Fibroblast of villous mesenchyme (primary cell): ENCODE results near the gene MAGOH. TPM values are rescaled to one million over a fixed set of nuclear protein-coding genes. Genes with fewer than 3 reads are reported as not detected.

Source experiments
- DNase-seq: peaks from one replicate; pipeline ENCODE4 v3.0.0-alpha.2; 2010; ENCODE audit warnings: low read depth
- H3K4me3 ChIP-seq: 2 replicates; pipeline ENCODE4 v1.5.1; 2011; ENCODE audit warnings: low read depth, mild to moderate bottlenecking, low read length
- total RNA-seq: library from RNA; depleted of rRNA; stranded (reverse); fragments of >200 nt; gene quantifications from 2 replicates; pipeline ENCODE4 v1.2.3, GENCODE V29; 2012
- TF ChIP-seq, protein P1 (sequence below): IDR thresholded peaks from 2 replicates; pipeline ENCODE4 v1.5.1; 2012; ENCODE audit warnings: low read depth, mild to moderate bottlenecking, low read length; ENCODE audit not compliant: insufficient read depth

The MAGOH gene
- total RNA-seq, 1 donor, result 30.2 TPM

DNA sequence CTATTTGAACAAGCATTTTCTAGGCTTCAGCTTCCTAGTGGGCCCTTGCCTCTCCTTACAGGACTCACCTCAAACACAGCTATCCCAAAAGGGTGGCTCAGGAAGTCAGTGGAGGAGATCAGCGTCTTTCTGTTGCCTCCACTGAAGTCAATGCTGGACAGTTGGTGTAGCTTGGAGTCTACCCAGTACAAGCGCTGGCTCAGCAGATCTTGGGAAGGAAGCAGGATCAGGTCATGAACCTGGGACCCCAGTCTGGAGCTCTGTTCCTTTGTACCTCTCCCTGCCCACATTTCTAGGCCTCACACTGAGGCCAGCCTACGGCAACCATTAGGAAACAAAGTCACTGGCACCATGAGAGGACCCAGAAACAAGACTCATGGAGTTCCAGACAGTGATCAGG is 23.7 kb upstream of the MAGOH start:
- no peak for DNase-seq
- TF ChIP-seq, protein P1, sequence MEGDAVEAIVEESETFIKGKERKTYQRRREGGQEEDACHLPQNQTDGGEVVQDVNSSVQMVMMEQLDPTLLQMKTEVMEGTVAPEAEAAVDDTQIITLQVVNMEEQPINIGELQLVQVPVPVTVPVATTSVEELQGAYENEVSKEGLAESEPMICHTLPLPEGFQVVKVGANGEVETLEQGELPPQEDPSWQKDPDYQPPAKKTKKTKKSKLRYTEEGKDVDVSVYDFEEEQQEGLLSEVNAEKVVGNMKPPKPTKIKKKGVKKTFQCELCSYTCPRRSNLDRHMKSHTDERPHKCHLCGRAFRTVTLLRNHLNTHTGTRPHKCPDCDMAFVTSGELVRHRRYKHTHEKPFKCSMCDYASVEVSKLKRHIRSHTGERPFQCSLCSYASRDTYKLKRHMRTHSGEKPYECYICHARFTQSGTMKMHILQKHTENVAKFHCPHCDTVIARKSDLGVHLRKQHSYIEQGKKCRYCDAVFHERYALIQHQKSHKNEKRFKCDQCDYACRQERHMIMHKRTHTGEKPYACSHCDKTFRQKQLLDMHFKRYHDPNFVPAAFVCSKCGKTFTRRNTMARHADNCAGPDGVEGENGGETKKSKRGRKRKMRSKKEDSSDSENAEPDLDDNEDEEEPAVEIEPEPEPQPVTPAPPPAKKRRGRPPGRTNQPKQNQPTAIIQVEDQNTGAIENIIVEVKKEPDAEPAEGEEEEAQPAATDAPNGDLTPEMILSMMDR, result no peak
- no peak overlapping the region for H3K4me3 ChIP-seq

DNA sequence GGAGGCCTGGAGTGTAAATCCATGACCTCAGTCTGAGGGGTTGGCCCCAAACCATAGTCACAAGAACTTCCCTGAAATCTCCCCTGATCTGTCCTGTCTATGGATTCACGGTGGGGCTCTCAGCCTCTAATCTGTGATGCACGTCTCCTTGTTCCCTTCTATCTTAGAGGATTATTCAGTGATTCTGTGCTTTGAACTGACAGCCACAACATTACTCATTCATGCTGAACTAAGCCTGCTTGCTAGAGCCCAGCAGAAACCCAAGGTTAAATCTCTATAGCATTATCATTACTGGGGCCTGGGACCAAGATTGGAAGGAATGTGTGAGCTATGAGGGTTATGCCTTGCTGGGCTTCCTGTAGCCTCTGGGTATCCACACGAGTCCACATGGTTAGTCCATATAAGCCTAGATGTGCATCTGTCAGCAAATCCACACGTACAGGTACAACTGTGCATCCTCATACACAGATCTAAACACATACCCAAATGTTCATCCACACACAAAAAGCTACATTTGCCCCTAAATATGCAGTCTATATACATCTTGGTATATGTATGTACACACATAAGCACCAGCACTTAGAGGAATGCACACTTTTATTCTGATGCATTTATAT is 22.4 kb upstream of the MAGOH start:
- no peak for DNase-seq
- TF ChIP-seq, protein P1, result no peak
- no peak overlapping the region for H3K4me3 ChIP-seq

DNA sequence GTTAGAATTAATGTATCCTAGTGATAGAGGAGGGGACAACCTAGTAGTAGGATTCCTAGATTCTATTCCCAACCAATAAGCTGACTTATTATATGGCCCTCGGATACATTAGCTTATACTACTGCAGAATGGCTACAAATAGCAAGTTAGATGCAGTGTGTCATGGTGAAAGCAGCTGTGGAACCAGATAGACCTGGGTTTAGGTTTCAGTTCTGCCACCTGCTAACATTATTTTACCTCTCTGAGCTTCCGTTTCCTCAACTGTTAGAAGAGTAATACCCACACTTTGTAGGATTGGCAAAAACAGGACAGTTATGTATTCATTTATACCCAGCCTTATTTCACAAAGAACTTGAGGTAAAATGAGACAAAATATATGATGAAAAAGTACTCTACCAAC is 21.6 kb upstream of the MAGOH start:
- TF ChIP-seq, protein P1, result no peak
- DNase-seq, result no peak
- no peak overlapping the region for H3K4me3 ChIP-seq

DNA sequence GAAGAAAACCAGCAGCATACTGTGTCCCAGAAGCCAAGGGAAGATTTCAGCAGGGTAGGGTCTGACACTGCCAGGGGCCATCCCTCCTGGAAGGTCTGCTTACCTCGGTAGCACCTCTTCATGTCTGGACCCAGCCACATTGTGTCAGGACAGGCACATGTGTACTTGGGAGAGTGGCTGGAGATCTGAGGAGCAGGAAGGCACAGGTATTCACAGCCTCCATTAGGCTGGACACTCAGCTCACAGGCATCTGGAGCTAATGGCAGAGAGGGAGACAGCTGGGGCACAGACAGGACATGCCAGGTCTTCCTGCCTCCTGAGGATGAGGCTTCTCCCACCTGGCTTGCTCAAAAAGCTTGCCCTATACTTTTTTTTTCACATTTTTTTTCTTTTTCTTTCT is 19.9 kb upstream of the MAGOH start:
- TF ChIP-seq, protein P1, result no peak
- no peak overlapping the region for H3K4me3 ChIP-seq
- DNase-seq, result no peak

GRCh38 chr1:53257454-53258081 is 19.2 kb upstream of the MAGOH start:
- H3K4me3 ChIP-seq, result no peak overlapping the region
- TF ChIP-seq, protein P1, result no peak
- no peak for DNase-seq

DNA sequence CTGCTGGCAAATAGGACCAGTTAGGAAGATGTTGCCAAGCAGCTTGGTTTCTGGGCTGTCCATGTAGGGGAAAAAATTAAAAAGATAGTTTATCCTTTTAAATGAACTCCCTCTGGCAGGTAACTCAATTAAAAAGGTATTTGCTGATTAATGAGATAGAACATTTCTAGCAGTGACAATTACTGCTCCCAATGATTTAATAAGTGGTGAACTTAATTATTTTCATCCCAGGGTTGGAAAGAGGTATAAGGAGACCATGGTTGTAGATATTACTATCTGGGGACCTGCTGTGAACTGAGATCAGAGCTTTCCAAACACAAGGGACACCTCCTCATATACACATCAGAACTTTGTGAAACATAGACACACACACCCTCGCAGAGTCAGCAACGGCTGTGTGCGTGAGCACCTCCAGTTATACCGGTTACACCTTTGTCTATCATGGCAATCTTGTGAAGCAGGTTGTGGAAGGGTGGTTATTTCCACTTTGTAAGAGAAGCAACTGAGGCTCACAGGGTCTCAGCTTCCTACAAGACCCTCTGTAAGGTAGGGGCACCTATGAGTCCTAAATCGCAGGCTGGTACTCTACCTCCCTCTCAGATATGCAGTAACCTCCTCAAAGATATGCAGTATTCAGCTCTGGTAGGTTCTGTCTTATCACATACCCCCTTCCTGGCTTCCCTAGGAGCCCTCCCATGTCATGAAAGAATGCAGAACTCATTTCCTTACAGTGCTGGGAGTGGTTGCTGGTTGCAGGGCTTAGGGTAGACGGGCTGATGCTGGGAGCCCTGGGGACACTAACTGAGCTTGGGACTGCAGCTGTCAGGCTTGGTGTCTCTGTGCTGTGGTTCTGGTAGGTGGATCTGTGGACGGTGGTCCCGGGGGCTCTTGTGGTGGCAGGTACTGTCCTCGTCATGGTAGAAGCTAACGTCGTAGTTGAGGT is 18.5 kb upstream of the MAGOH start:
- H3K4me3 ChIP-seq, result no peak overlapping the region
- DNase-seq, result no peak
- TF ChIP-seq, protein P1, result no peak
